GM12875 (cell line): ENCODE results near the gene SLC25A38.
"Not testable (repeated sequence)": the region's sequence is repeated elsewhere in the genome, so short reads cannot be mapped to it uniquely, and the experiment has no call there.

ENCODE experiments used
- H3K4me3 ChIP-seq: one replicate; pipeline ENCODE4 v1.5.1; 2011; ENCODE audit warnings: low read depth, low read length, control low read depth
- CTCF ChIP-seq: IDR thresholded peaks from 2 replicates; pipeline ENCODE4 v1.5.1; 2011; ENCODE audit warnings: low read depth, mild to moderate bottlenecking, control low read depth, inconsistent platforms, low read length, moderate library complexity, borderline replicate concordance; ENCODE audit not compliant: insufficient read depth

Gene SLC25A38

GRCh38 chr3:39408493-39409372, 25.6 kb downstream of the SLC25A38 start:
- peak overlapping the region; percentile 84 for H3K4me3 ChIP-seq
- TF ChIP-seq CTCF, result no peak

- no peak overlapping the region for H3K4me3 ChIP-seq
- no peak for TF ChIP-seq CTCF
These were observed 26.5 kb downstream of the SLC25A38 start for GRCh38 chr3:39409514-39410136.

GRCh38 chr3:39410893-39411292, 27.7 kb downstream of the SLC25A38 start:
- TF ChIP-seq CTCF, result no peak
- H3K4me3 ChIP-seq, result no peak overlapping the region

GRCh38 chr3:39412668-39413260, 29.6 kb downstream of the SLC25A38 start:
- no peak overlapping the region for H3K4me3 ChIP-seq
- TF ChIP-seq CTCF, result no peak

GRCh38 chr3:39413691-39414420, 30.7 kb downstream of the SLC25A38 start:
- TF ChIP-seq CTCF, result no peak
- no peak overlapping the region for H3K4me3 ChIP-seq

DNA sequence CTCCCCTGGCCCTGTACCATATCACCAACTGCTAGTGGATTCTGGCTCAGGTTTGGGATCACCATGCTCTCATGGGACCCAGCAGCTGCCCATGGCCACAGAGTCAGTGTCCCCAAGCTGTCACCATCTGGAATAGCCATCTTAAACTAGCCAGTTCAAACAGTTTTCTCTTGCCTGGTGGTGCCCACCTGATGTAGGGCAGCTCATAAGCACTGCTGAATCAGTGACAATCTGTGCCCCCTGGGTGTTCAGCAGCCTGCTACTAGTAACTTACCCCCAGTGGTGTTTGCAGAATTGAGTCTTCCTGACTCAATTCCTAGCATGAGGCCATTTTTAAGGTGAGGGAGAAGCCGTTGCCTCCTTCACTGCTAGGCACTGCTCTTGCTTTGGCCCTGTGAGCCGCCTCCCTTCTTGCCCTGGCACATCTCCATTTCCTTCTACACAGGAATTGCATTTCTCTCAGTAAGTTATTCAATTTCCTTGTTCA, 31.3 kb downstream of the SLC25A38 start:
- TF ChIP-seq CTCF, result no peak

GRCh38 chr3:39415302-39415701, 32.1 kb downstream of the SLC25A38 start:
- not testable (repeated sequence) for H3K4me3 ChIP-seq

More for the DNA sequence above, 31.3 kb downstream of the SLC25A38 start:
- no peak overlapping the region for H3K4me3 ChIP-seq
